ENCODE data around the gene GNA12.

Gene GNA12

DNA sequence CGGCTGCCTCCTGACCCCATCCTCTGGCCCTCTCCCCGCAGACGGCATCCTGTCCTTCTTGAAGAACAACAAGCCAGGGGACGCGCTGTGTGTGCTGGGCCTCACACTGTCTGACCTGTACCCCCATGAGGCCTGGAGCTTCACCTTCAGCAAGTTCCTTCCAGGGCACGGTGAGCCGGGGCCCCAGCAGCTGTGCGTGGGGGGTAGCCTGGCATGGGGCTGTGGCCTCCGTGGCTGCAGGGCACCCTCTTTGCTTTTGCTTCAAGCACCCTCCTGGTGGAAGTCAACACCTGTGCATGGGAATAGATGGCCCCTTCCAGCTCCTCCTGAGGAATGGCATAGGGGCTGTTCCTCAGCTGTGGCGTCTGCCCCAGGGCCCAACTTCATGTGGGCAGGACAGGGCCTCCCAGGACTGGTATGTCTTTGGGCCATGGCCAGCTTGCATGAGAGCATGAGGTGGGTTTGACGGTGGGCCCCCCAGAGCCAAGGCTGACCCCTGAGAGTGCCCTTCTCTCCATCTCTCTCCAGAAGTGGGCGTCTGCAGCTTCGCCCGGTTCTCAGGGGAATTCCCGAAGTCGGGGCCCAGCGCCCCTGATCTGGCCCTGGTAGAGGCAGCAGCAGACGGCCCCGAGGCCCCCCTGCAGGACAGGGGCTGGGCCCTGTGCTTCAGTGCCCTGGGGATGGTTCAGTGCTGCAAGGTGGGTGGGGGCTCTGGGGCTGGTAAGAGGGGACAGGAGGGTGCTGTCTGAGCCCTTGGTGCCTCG is 135.4 kb downstream of the GNA12 start:
- H3K4me3 ChIP-seq (ENCODE audit: low read depth in 1 of 2, low read length in 2 of 2) = no peak overlapping the region
- H3K27me3 ChIP-seq (ENCODE audit: control insufficient read depth in 1 of 2, insufficient read depth in 2 of 2, low read length in 2 of 2) = no peaks in the 10 kb centered on the region
- H3K36me3 ChIP-seq (ENCODE audit: control insufficient read depth in 1 of 2, insufficient read depth in 2 of 2, low read length in 2 of 2) = no peaks in the 10 kb centered on the region
- no peak overlapping the region for H3K9ac ChIP-seq (ENCODE audit: low read depth in 1 of 2, low read length in 2 of 2)
- no peaks in the 10 kb centered on the region for H3K9me3 ChIP-seq (ENCODE audit: control insufficient read depth in 1 of 2, low read length in 2 of 2)
- peaks cover 9 to 20% of the 10 kb centered on the region in 2 donors for H3K4me1 ChIP-seq (ENCODE audit: control insufficient read depth in 1 of 2, insufficient read depth in 2 of 2, low read length in 2 of 2)
- H3K27ac ChIP-seq (ENCODE audit: low read depth, low read length) = no peak overlapping the region

DNA sequence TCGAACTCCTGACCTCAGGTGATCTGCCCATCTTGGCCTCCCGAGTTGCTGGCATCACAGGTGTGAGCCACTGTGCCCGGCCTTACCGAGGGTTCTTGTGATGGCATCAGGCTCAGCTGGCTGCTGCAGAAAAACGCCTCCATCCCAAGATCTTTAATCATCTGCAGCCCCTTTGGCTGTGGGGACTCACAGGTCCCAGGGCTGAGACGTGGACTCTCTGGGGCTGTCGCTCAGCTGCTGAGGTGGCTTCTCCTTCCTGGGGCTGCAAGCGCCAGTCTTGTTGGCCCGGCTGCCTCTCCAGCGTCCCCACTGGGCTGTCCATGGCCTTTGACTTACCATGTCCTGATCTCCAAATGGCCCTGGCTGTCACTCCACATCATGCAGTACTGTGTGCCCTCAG is 136.1 kb downstream of the GNA12 start:
- H3K9ac ChIP-seq (ENCODE audit: low read depth in 1 of 2, low read length in 2 of 2) = no peak overlapping the region

DNA sequence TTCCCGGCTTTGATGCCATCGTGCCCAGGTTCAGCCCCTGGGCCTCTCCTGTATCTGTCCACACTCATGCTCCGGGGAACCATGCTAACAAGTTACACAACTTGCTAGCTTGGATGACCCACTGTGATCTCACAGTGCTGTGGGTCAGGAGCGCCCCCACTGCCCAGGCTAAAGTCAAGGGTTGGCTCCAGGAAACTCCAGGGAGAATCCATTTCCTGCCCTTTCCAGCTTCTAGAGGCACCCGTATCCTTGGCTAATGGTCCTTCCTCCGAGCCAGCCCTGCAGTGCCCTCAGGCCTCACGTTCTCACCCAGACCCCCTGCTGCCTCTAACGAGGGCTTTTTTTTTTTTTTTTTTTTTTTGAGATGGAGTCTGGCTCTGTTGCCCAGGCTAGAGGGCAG is 136.6 kb downstream of the GNA12 start:
- Histone ChIP-seq H3K4me3 (ENCODE audit: low read depth in 1 of 2, low read length in 2 of 2) (no peak overlapping the region), H3K4me1 (ENCODE audit: control insufficient read depth in 1 of 2, insufficient read depth in 2 of 2, low read length in 2 of 2) (peaks cover 9 to 20% of the 10 kb centered on the region in 2 donors), H3K9ac (ENCODE audit: low read depth in 1 of 2, low read length in 2 of 2) (no peak overlapping the region), H3K36me3 (ENCODE audit: control insufficient read depth in 1 of 2, insufficient read depth in 2 of 2, low read length in 2 of 2) (no peaks in the 10 kb centered on the region), H3K27me3 (ENCODE audit: control insufficient read depth in 1 of 2, insufficient read depth in 2 of 2, low read length in 2 of 2) (no peaks in the 10 kb centered on the region), H3K27ac (ENCODE audit: low read depth, low read length) (no peak overlapping the region), H3K9me3 (ENCODE audit: control insufficient read depth in 1 of 2, low read length in 2 of 2) (no peaks in the 10 kb centered on the region)

More for the DNA sequence above, 136.1 kb downstream of the GNA12 start:
- no peak overlapping the region for H3K27ac ChIP-seq (ENCODE audit: low read depth, low read length)
- no peaks in the 10 kb centered on the region for H3K27me3 ChIP-seq (ENCODE audit: control insufficient read depth in 1 of 2, insufficient read depth in 2 of 2, low read length in 2 of 2)
- H3K9me3 ChIP-seq (ENCODE audit: control insufficient read depth in 1 of 2, low read length in 2 of 2) = no peaks in the 10 kb centered on the region
- H3K4me3 ChIP-seq (ENCODE audit: low read depth in 1 of 2, low read length in 2 of 2) = no peak overlapping the region
- peaks cover 9 to 20% of the 10 kb centered on the region in 2 donors for H3K4me1 ChIP-seq (ENCODE audit: control insufficient read depth in 1 of 2, insufficient read depth in 2 of 2, low read length in 2 of 2)
- H3K36me3 ChIP-seq (ENCODE audit: control insufficient read depth in 1 of 2, insufficient read depth in 2 of 2, low read length in 2 of 2) = no peaks in the 10 kb centered on the region

DNA sequence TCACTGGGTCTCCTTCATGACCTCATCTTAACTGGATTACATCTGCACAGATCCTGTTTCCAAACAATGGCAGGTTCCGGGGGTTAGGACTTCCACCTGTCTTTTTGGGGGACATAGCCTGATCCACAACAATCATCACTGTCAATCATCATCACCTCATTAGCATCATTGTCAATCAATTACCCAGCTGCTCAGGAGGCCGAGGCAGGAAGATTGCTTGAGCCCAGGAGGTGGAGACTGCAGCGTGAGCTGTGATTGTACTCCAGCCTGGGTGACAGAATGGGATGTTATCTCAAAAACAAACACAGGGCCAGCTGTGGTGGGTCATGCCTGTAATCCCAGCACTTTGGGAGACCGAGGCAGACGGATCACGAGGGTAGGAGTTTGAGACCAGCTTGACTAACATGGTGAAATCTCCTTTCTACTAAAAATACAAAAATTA is 137.4 kb downstream of the GNA12 start:
- Histone ChIP-seq H3K27ac (ENCODE audit: low read depth, low read length) (no peak overlapping the region), H3K27me3 (ENCODE audit: control insufficient read depth in 1 of 2, insufficient read depth in 2 of 2, low read length in 2 of 2) (peaks cover 0 to under 1% of the 10 kb centered on the region in 2 donors), H3K9ac (ENCODE audit: low read depth in 1 of 2, low read length in 2 of 2) (no peak overlapping the region), H3K36me3 (ENCODE audit: control insufficient read depth in 1 of 2, insufficient read depth in 2 of 2, low read length in 2 of 2) (no peaks in the 10 kb centered on the region), H3K9me3 (ENCODE audit: control insufficient read depth in 1 of 2, low read length in 2 of 2) (no peaks in the 10 kb centered on the region), H3K4me3 (ENCODE audit: low read depth in 1 of 2, low read length in 2 of 2) (no peak overlapping the region), H3K4me1 (ENCODE audit: control insufficient read depth in 1 of 2, insufficient read depth in 2 of 2, low read length in 2 of 2) (peaks cover 9 to 20% of the 10 kb centered on the region in 2 donors)

DNA sequence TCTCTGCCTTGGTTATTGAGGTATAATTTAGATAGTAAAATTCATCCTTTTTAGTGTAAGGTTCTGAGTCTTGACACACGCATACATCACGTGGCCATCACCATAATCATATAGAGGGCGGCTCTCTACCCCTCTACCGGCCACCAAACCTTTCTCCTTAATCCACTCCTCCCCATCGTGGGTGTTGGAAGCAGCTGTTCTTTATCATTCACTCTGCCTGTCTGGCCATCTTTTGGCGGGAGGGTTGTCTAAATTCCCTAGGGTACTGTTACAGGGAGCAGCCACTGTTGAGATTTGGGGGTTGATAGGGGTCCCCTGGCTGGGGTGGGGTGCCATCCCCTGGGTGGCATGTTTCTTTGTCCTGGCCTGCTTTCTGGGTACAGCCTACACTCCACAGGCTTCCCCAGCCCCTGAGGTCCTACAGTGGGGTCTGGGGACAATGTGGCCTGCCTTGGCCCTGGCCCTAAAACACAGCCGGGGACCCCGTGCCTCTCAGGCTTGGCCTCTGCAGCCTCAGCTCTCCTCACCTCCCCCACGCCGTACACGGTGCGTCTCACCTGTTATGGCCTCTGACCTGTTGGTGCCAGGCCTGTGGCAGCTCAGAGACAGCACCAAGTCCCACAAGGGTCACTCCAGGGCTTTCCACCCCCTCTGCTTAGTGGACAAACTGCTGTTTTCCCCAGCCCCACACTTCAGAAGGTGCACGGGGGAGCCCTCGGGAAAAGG is 138.6 kb downstream of the GNA12 start:
- Histone ChIP-seq H3K27ac (ENCODE audit: low read depth, low read length) (no peak overlapping the region), H3K36me3 (ENCODE audit: control insufficient read depth in 1 of 2, insufficient read depth in 2 of 2, low read length in 2 of 2) (no peaks in the 10 kb centered on the region), H3K9ac (ENCODE audit: low read depth in 1 of 2, low read length in 2 of 2) (no peak overlapping the region), H3K4me3 (ENCODE audit: low read depth in 1 of 2, low read length in 2 of 2) (no peak overlapping the region), H3K27me3 (ENCODE audit: control insufficient read depth in 1 of 2, insufficient read depth in 2 of 2, low read length in 2 of 2) (peaks cover 0 to 2% of the 10 kb centered on the region in 2 donors), H3K4me1 (ENCODE audit: control insufficient read depth in 1 of 2, insufficient read depth in 2 of 2, low read length in 2 of 2) (peaks cover 4 to 13% of the 10 kb centered on the region in 2 donors), H3K9me3 (ENCODE audit: control insufficient read depth in 1 of 2, low read length in 2 of 2) (no peaks in the 10 kb centered on the region)

DNA sequence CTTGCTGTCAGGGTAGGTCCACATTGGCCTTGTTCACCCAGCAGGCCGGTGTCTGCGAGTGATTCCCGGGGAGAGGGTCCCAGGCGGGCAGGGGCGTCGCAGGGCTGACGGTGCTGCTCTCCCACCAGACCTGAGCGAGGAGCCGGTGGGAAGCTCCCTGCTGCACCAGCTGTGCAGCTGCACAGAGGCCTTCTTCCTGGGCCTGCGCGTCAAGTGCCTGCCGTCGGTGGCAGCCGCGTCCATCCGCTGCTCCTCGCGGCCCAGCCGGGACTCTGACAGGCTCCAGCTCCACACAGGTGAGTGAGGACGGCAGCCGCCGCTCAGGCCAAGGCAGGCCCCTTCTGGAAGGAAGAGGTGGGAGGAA is 141.5 kb downstream of the GNA12 start:
- Histone ChIP-seq H3K36me3 (ENCODE audit: control insufficient read depth in 1 of 2, insufficient read depth in 2 of 2, low read length in 2 of 2) (no peaks in the 10 kb centered on the region), H3K4me1 (ENCODE audit: control insufficient read depth in 1 of 2, insufficient read depth in 2 of 2, low read length in 2 of 2) (no peaks in the 10 kb centered on the region), H3K9ac (ENCODE audit: low read depth in 1 of 2, low read length in 2 of 2) (no peak overlapping the region), H3K9me3 (ENCODE audit: control insufficient read depth in 1 of 2, low read length in 2 of 2) (no peaks in the 10 kb centered on the region), H3K27me3 (ENCODE audit: control insufficient read depth in 1 of 2, insufficient read depth in 2 of 2, low read length in 2 of 2) (peaks cover 2 to 5% of the 10 kb centered on the region in 2 donors), H3K27ac (ENCODE audit: low read depth, low read length) (no peak overlapping the region), H3K4me3 (ENCODE audit: low read depth in 1 of 2, low read length in 2 of 2) (no peak overlapping the region)

DNA sequence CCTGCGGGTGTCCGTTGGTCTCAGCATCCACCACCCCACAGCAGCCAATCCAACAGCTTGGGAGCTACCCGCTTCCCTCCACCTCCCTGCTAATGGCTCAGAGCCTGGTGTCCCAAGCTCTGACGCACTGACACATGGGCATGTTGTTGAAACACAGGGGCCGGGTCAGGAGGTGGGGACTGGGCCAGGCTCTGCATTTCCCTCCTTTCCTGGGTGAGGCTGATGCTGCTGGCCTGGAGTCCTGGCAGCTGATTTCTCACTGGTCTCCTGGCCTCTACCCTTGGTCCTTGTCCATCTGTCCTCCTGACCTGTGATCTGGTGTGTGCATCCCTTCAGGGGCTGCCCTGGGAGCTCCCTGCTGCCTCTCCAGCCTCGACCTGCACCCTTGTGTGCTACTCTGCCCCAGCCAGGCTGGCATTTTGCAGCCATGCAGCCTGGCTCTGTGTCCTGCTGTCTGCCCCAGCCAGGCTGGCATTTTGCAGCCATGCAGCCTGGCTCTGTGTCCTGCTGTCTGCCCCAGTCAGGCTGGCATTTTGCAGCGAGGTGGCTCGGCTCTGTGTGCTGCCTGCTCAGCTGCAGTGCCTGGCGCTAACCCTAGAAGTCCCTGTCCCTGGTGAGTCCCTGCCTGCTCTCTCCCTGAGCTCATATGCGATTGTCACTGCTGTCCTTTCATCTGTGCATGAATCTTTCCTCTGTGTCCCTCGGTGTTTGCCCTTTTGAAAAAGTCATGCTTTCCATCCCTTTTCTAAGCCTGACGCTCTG is 142.1 kb downstream of the GNA12 start:
- H3K27ac ChIP-seq (ENCODE audit: low read depth, low read length) = no peak overlapping the region
- H3K4me3 ChIP-seq (ENCODE audit: low read depth in 1 of 2, low read length in 2 of 2) = no peak overlapping the region
- H3K27me3 ChIP-seq (ENCODE audit: control insufficient read depth in 1 of 2, insufficient read depth in 2 of 2, low read length in 2 of 2) = peaks cover 2 to 5% of the 10 kb centered on the region in 2 donors
- no peak overlapping the region for H3K9ac ChIP-seq (ENCODE audit: low read depth in 1 of 2, low read length in 2 of 2)
- no peaks in the 10 kb centered on the region for H3K9me3 ChIP-seq (ENCODE audit: control insufficient read depth in 1 of 2, low read length in 2 of 2)
- no peaks in the 10 kb centered on the region for H3K4me1 ChIP-seq (ENCODE audit: control insufficient read depth in 1 of 2, insufficient read depth in 2 of 2, low read length in 2 of 2)
- H3K36me3 ChIP-seq (ENCODE audit: control insufficient read depth in 1 of 2, insufficient read depth in 2 of 2, low read length in 2 of 2) = no peaks in the 10 kb centered on the region

DNA sequence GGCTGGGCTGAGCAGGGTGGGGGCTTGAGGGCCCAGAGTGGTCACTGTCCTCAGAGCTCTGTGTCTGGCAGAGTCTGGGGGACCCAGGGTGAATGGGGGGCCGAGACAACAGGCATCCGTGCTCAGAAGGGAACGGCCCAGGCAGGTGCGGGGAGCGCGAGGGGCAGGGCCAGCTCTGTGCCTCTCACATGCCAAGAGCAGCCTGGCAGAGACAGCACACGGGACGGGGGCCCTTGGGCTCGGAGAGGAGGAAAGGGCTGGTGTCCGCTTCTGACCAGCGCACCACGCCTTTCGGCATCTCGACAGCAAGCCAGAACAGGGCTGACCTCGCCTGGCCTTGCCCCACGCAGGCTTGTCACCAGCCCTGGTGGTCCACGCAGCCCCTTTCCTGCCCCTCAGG is 142.7 kb downstream of the GNA12 start:
- Histone ChIP-seq H3K4me1 (ENCODE audit: control insufficient read depth in 1 of 2, insufficient read depth in 2 of 2, low read length in 2 of 2) (no peaks in the 10 kb centered on the region), H3K4me3 (ENCODE audit: low read depth in 1 of 2, low read length in 2 of 2) (no peak overlapping the region), H3K9ac (ENCODE audit: low read depth in 1 of 2, low read length in 2 of 2) (no peak overlapping the region), H3K36me3 (ENCODE audit: control insufficient read depth in 1 of 2, insufficient read depth in 2 of 2, low read length in 2 of 2) (no peaks in the 10 kb centered on the region), H3K9me3 (ENCODE audit: control insufficient read depth in 1 of 2, low read length in 2 of 2) (no peaks in the 10 kb centered on the region), H3K27ac (ENCODE audit: low read depth, low read length) (no peak overlapping the region), H3K27me3 (ENCODE audit: control insufficient read depth in 1 of 2, insufficient read depth in 2 of 2, low read length in 2 of 2) (peaks cover 2 to 5% of the 10 kb centered on the region in 2 donors)

DNA sequence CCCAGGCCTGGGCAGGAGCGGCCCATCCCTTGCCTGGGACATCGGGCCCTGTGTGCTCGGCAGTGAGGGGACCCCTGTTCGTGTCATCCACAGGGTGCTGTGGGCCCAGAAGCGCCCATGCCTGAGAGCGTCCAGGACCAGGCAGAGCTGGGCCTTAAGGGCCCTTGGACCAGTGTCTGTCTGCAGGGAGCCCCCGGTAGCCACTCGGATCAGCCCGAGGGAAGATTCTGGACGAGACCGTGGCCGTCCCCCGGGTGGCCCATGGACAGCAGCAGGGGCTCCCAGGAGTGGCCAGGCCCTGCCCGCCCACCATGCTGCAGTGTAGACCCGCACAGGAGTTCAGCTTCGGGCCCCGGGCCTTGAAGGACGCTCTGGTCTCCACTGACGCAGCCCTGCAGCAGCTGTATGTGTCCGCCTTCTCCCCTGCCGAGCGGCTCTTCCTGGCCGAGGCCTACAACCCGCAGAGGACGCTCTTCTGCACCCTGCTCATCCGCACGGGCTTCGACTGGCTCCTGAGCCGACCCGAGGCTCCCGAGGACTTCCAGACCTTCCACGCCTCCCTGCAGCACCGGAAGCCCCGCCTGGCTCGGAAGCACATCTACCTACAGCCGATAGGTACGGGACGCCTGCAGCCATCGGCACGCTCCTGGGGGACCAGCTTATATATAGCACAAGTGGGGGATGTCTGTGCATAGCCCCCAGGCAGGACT is 143.8 kb downstream of the GNA12 start:
- H3K9me3 ChIP-seq (ENCODE audit: control insufficient read depth in 1 of 2, low read length in 2 of 2) = no peaks in the 10 kb centered on the region
- H3K4me1 ChIP-seq (ENCODE audit: control insufficient read depth in 1 of 2, insufficient read depth in 2 of 2, low read length in 2 of 2) = no peaks in the 10 kb centered on the region
- H3K4me3 ChIP-seq (ENCODE audit: low read depth in 1 of 2, low read length in 2 of 2) = no peak overlapping the region
- H3K27ac ChIP-seq (ENCODE audit: low read depth, low read length) = no peak overlapping the region
- peaks cover 2 to 5% of the 10 kb centered on the region in 2 donors for H3K27me3 ChIP-seq (ENCODE audit: control insufficient read depth in 1 of 2, insufficient read depth in 2 of 2, low read length in 2 of 2)
- H3K36me3 ChIP-seq (ENCODE audit: control insufficient read depth in 1 of 2, insufficient read depth in 2 of 2, low read length in 2 of 2) = no peaks in the 10 kb centered on the region
- H3K9ac ChIP-seq (ENCODE audit: low read depth in 1 of 2, low read length in 2 of 2) = no peak overlapping the region

All from duodenal mucosa (tissue), 2 donors.